Loucy (cell line): Measurements from ENCODE around the gene FCAMR.

Source experiments
- CTCF ChIP-seq: fragments of 200-600 bp; sonication (generic); conservative IDR thresholded peaks from 2 replicates; pipeline ENCODE4 v1.5.1; 2014; ENCODE audit warnings: mild to moderate bottlenecking, antibody characterized with exemption, low read length
- EZH2phosphoT487 ChIP-seq: fragments of 200-600 bp; IDR thresholded peaks from 2 replicates; pipeline ENCODE4 v1.6.1; 2018; ENCODE audit warnings: antibody characterized with exemption, mild to moderate bottlenecking, moderate library complexity, borderline replicate concordance

DNA sequence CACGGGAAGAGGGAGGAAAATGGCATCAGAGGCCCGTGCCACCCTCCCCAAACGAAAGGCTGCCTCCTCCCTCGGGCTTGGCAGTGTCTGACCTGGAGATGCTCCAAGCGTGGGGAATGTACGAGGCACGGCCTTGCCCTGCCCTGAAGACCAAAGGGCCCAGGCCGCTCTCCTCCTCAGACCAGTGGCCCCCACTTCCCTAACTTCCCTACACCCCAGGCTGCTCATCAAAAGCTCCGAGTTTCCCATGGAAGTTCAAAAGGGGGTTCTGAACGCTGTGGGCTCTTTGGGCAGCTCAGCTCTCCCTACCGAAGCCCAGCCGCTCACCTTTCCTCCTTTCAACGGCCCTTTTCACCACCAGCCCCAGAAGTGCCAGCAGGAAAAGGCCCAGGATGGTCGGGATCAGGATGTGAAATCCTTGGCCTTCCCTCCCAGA is 60.4 kb downstream of the FCAMR start:
- TF ChIP-seq CTCF: no peak
- no peak for TF ChIP-seq EZH2phosphoT487
